GM23248 (cell line): ENCODE measurements around the gene S100A1. TPM values are rescaled to one million over a fixed set of nuclear protein-coding genes. Genes with fewer than 3 reads are reported as not detected.

Experiments used
- DNase-seq: peaks from one replicate; pipeline ENCODE4 v3.0.0-alpha.2; 2015
- H2AFZ ChIP-seq: fragments of 200-600 bp; sonication (generic); 2 replicates; pipeline ENCODE4 v1.6.1; 2016; ENCODE audit warnings: antibody characterized with exemption
- H3F3A ChIP-seq: fragments of 200-600 bp; sonication (generic); 2 replicates; pipeline ENCODE4 v1.6.1; 2016; ENCODE audit warnings: mild to moderate bottlenecking, antibody characterized with exemption, mixed run types; ENCODE audit not compliant: insufficient read depth
- H3K27ac ChIP-seq: fragments of 200-600 bp; sonication (generic); 2 replicates; pipeline ENCODE4 v1.5.1; 2016; ENCODE audit warnings: mild to moderate bottlenecking
- H3K27me3 ChIP-seq: fragments of 200-600 bp; sonication (generic); replicated peaks from 2 replicates; pipeline ENCODE4 v1.6.1; 2016; ENCODE audit warnings: mild to moderate bottlenecking; ENCODE audit not compliant: insufficient read depth
- H3K36me3 ChIP-seq: fragments of 200-600 bp; sonication (generic); 2 replicates; pipeline ENCODE4 v1.6.1; 2016; ENCODE audit warnings: low read depth, mild to moderate bottlenecking
- H3K4me1 ChIP-seq: fragments of 200-600 bp; sonication (generic); 2 replicates; pipeline ENCODE4 v1.6.1; 2016; ENCODE audit warnings: mild to moderate bottlenecking; ENCODE audit not compliant: insufficient read depth
- H3K4me2 ChIP-seq: fragments of 200-600 bp; sonication (generic); one replicate; pipeline ENCODE4 v1.6.1; 2016; ENCODE audit warnings: mild to moderate bottlenecking; ENCODE audit not compliant: unreplicated experiment
- H3K4me3 ChIP-seq: fragments of 200-600 bp; sonication (generic); 2 replicates; pipeline ENCODE4 v1.5.1; 2016; ENCODE audit warnings: mild to moderate bottlenecking
- H3K79me2 ChIP-seq: fragments of 200-600 bp; sonication (generic); 2 replicates; pipeline ENCODE4 v1.6.1; 2016; ENCODE audit warnings: mild to moderate bottlenecking; ENCODE audit not compliant: insufficient read depth
- H3K9ac ChIP-seq: fragments of 200-600 bp; sonication (generic); 2 replicates; pipeline ENCODE4 v1.6.1; 2016; ENCODE audit warnings: mild to moderate bottlenecking
- H3K9me2 ChIP-seq: fragments of 200-600 bp; sonication (generic); 2 replicates; pipeline ENCODE4 v1.6.1; 2016; ENCODE audit warnings: mixed run types, mild to moderate bottlenecking, moderate library complexity; ENCODE audit not compliant: insufficient read depth
- H3K9me3 ChIP-seq: fragments of 200-600 bp; sonication (generic); one replicate; pipeline ENCODE4 v1.6.1; 2017; ENCODE audit warnings: low read depth
- H4K20me1 ChIP-seq: fragments of 200-600 bp; sonication (generic); 2 replicates; pipeline ENCODE4 v1.6.0; 2016; ENCODE audit not compliant: insufficient read depth
- EZH2 ChIP-seq: fragments of 200-600 bp; sonication (generic); IDR thresholded peaks from 2 replicates; pipeline ENCODE4 v1.6.1; 2018; ENCODE audit warnings: antibody characterized with exemption, mild to moderate bottlenecking; ENCODE audit not compliant: insufficient read depth, poor library complexity, severe bottlenecking
- EZH2phosphoT487 ChIP-seq: fragments of 200-600 bp; sonication (generic); IDR thresholded peaks from 2 replicates; pipeline ENCODE4 v1.6.1; 2018; ENCODE audit warnings: antibody characterized with exemption, moderate library complexity, mild to moderate bottlenecking, low read depth; ENCODE audit not compliant: insufficient read depth
- WGBS, 2 experiments: methylation state at CpG; one replicate each; pipeline ENCODE4 v1.1.6; 2015 to 2017; ENCODE audit warnings: low lambda C conversion rate in 2 of 2, low coverage in 1 of 2; ENCODE audit errors: missing lambda C conversion rate in 2 of 2; 5-methylcytosine and 5-hydroxymethylcytosine counted together
- in situ Hi-C: fragments of 300-500 bp; cut with MboI; formaldehyde crosslinking; loops from 2 replicates; pipeline ENCODE4 v1.15.0; 2020
- polyA plus RNA-seq: library from polyadenylated mRNA; unstranded; fragments of >200 nt; fragmentation: Nextera tagmentation; extraction: Ambion mirVana; gene quantifications from 2 replicates; pipeline ENCODE4 v1.2.1, GENCODE V29; 2016
- total RNA-seq: library from RNA; depleted of rRNA; stranded (reverse); fragments of >200 nt; shearing (Covaris generic); gene quantifications from 2 replicates; pipeline ENCODE4 v1.2.3, GENCODE V29; 2014; rRNA removed

The S100A1 gene
- total and polyA plus RNA-seq, 2 experiments from 2014 or later = 0.30 TPM; not detected in 1

GRCh38 chr1:153678519-153679336 lies 50.5 kb downstream of the S100A1 start, which contains the start of gene NPR1:
TSS of gene NPR1 (plus strand) at chr1:153678688. CDS start at chr1:153679109, 421 bp downstream.
- no peak within 1 kb of the TSS for H3K9ac ChIP-seq
- H3K4me3 ChIP-seq = peak within 1 kb of the TSS; percentile 57
- WGBS, 2 experiments = 1 to 2% methylated on average over 51 to 70 of the region's 78 CpGs
- TF ChIP-seq EZH2 = no peak
- H2AFZ ChIP-seq = peak within 1 kb of the TSS; percentile 77
- H3K27ac ChIP-seq = no peak within 1 kb of the TSS
- H3K4me2 ChIP-seq = peak within 1 kb of the TSS; percentile 56
- H3K27me3 ChIP-seq = peaks cover 7% of the 10 kb centered on the region; the same call in 1 of the 2 replicates
- H3K9me2 ChIP-seq = no peaks in the 10 kb centered on the region
- no peaks in the 10 kb centered on the region for H3F3A ChIP-seq
- no peaks in the 10 kb centered on the region for H3K36me3 ChIP-seq
- H3K79me2 ChIP-seq = no peaks in the 10 kb centered on the region
- H3K9me3 ChIP-seq = no peaks in the 10 kb centered on the region
- H3K4me1 ChIP-seq = no peaks in the 10 kb centered on the region
- peak; percentile 74 for DNase-seq
- in situ Hi-C loops = loop anchor here (5.0 kb wide), 1 partner anchor 309 kb away; the partner anchor contains the start of gene RAB13
- H4K20me1 ChIP-seq = no peaks in the 10 kb centered on the region

- WGBS, 2 experiments = 6 to 8% methylated on average over 54 to 59 of the region's 73 CpGs
- DNase-seq = peak; percentile 52
- Histone ChIP-seq H3K9me2 (no peaks in the 10 kb centered on the region), H3K36me3 (no peaks in the 10 kb centered on the region), H3K4me1 (no peaks in the 10 kb centered on the region), H3K27ac (no peak overlapping the region), H3K4me2 (peak overlapping the region; percentile 56), H3K9me3 (no peaks in the 10 kb centered on the region), H2AFZ (peak overlapping the region; percentile 77), H3F3A (no peaks in the 10 kb centered on the region), H4K20me1 (no peaks in the 10 kb centered on the region), H3K79me2 (no peaks in the 10 kb centered on the region), H3K27me3 (peaks cover 7% of the 10 kb centered on the region; the same call in 1 of the 2 replicates), H3K4me3 (peak overlapping the region; percentile 57), H3K9ac (no peak overlapping the region)
- in situ Hi-C loops = loop anchor here (5.0 kb wide), 1 partner anchor 308 kb away; the partner anchor contains the start of gene RAB13
- TF ChIP-seq EZH2 (peak; percentile 73), EZH2phosphoT487 (no peak)
Measured at GRCh38 chr1:153679337-153680119, 51.3 kb downstream of the S100A1 start.

GRCh38 chr1:153680120-153680403 lies 51.8 kb downstream of the S100A1 start:
- no peaks in the 10 kb centered on the region for H3K4me1 ChIP-seq
- WGBS, 2 experiments = 33 to 38% methylated on average over 1 to 10 of the region's 10 CpGs
- H3K4me2 ChIP-seq = no peak overlapping the region
- in situ Hi-C loops = no loop called here
- H3K36me3 ChIP-seq = no peaks in the 10 kb centered on the region
- H3K9me3 ChIP-seq = no peaks in the 10 kb centered on the region
- no peak overlapping the region for H2AFZ ChIP-seq
- no peaks in the 10 kb centered on the region for H3F3A ChIP-seq
- H3K9ac ChIP-seq = no peak overlapping the region
- DNase-seq = no peak
- H3K9me2 ChIP-seq = no peaks in the 10 kb centered on the region
- TF ChIP-seq EZH2 (no peak), EZH2phosphoT487 (no peak)
- no peaks in the 10 kb centered on the region for H4K20me1 ChIP-seq
- H3K27ac ChIP-seq = no peak overlapping the region
- peaks cover 7% of the 10 kb centered on the region; the same call in 1 of the 2 replicates for H3K27me3 ChIP-seq
- no peaks in the 10 kb centered on the region for H3K79me2 ChIP-seq
- H3K4me3 ChIP-seq = no peak overlapping the region

Other genes starting within 250 kb of the S100A1 start
- gene S100A8, start 237.4 kb upstream of the S100A1 start, total RNA-seq = not detected in 2 replicates
- gene S100A8, start 237.4 kb upstream of the S100A1 start, polyA plus RNA-seq = not detected in 2 replicates
- not detected in 2 replicates for gene S100A7A, start 211.9 kb upstream of the S100A1 start, total RNA-seq
- gene S100A7A, start 211.9 kb upstream of the S100A1 start, polyA plus RNA-seq = not detected in 2 replicates
- gene S100A7, start 167.8 kb upstream of the S100A1 start, total RNA-seq = not detected in 2 replicates
- not detected in 2 replicates for gene S100A7, start 167.8 kb upstream of the S100A1 start, polyA plus RNA-seq
- gene S100A6, start 92.4 kb upstream of the S100A1 start, total RNA-seq = 550 and 683 TPM in 2 replicates
- gene S100A6, start 92.4 kb upstream of the S100A1 start, polyA plus RNA-seq = 2,862 and 2,893 TPM in 2 replicates
- gene S100A5, start 87.5 kb upstream of the S100A1 start, total RNA-seq = not detected in 2 replicates
- 0.41 TPM in 1 of 2 replicates, not detected in the other for gene S100A5, start 87.5 kb upstream of the S100A1 start, polyA plus RNA-seq
- gene S100A4, start 82.6 kb upstream of the S100A1 start, total RNA-seq = 236 and 249 TPM in 2 replicates
- gene S100A4, start 82.6 kb upstream of the S100A1 start, polyA plus RNA-seq = 608 and 610 TPM in 2 replicates
- gene S100A3, start 79.2 kb upstream of the S100A1 start, total RNA-seq = 2.2 and 3.8 TPM in 2 replicates
- gene S100A3, start 79.2 kb upstream of the S100A1 start, polyA plus RNA-seq = 7.5 and 8.0 TPM in 2 replicates
- gene S100A2, start 62.6 kb upstream of the S100A1 start, total RNA-seq = 1.7 and 9.0 TPM in 2 replicates
- gene S100A2, start 62.6 kb upstream of the S100A1 start, polyA plus RNA-seq = 8.6 and 11.8 TPM in 2 replicates
- 495 and 615 TPM in 2 replicates for gene S100A16, start 15.3 kb upstream of the S100A1 start, total RNA-seq
- gene S100A16, start 15.3 kb upstream of the S100A1 start, polyA plus RNA-seq = 801 and 826 TPM in 2 replicates
- gene S100A14, start 12.1 kb upstream of the S100A1 start, total RNA-seq = 2.1 TPM in 1 of 2 replicates, not detected in the other
- 0.31 and 0.32 TPM in 2 replicates for gene S100A14, start 12.1 kb upstream of the S100A1 start, polyA plus RNA-seq
- gene S100A13, start 929 bp upstream of the S100A1 start, total RNA-seq = 127 and 159 TPM in 2 replicates
- gene S100A13, start 929 bp upstream of the S100A1 start, polyA plus RNA-seq = 540 and 552 TPM in 2 replicates
- gene CHTOP, start 5.6 kb downstream of the S100A1 start, total RNA-seq = 26.9 and 37.8 TPM in 2 replicates
- 42.2 and 44.2 TPM in 2 replicates for gene CHTOP, start 5.6 kb downstream of the S100A1 start, polyA plus RNA-seq
- gene SNAPIN, start 30.3 kb downstream of the S100A1 start, total RNA-seq = 50.2 and 70.5 TPM in 2 replicates
- 82.1 and 83.8 TPM in 2 replicates for gene SNAPIN, start 30.3 kb downstream of the S100A1 start, polyA plus RNA-seq
- 176 and 180 TPM in 2 replicates for gene ILF2, start 42.6 kb downstream of the S100A1 start, total RNA-seq
- gene ILF2, start 42.6 kb downstream of the S100A1 start, polyA plus RNA-seq = 174 and 178 TPM in 2 replicates
- gene NPR1, start 50.3 kb downstream of the S100A1 start, total RNA-seq = 0.25 TPM in 1 of 2 replicates, not detected in the other
- gene NPR1, start 50.3 kb downstream of the S100A1 start, polyA plus RNA-seq = 0.09 and 0.19 TPM in 2 replicates
- gene INTS3, start 99.6 kb downstream of the S100A1 start, total RNA-seq = 40.2 and 41.5 TPM in 2 replicates
- gene INTS3, start 99.6 kb downstream of the S100A1 start, polyA plus RNA-seq = 17.3 and 19.9 TPM in 2 replicates
- 8.8 and 11.4 TPM in 2 replicates for gene SLC27A3, start 147.0 kb downstream of the S100A1 start, total RNA-seq
- gene SLC27A3, start 147.0 kb downstream of the S100A1 start, polyA plus RNA-seq = 5.6 and 9.2 TPM in 2 replicates